HL-60 (cell line): Measurements from ENCODE around the gene SFT2D1.

Experiments
- DNase-seq, 2 experiments: peaks; one replicate each; pipeline ENCODE4 v3.0.0-alpha.2; 2010 to 2020; ENCODE audit warnings: low read depth in 1 of 2, low spot score in 1 of 2
- H3K27ac ChIP-seq: fragments of 250-450 bp; sonication (Bioruptor Pico); replicated peaks from 2 replicates; pipeline ENCODE4 v1.5.1; 2020; ENCODE audit warnings: mild to moderate bottlenecking, moderate library complexity
- H3K27me3 ChIP-seq: fragments of 250-450 bp; sonication (Bioruptor Pico); 2 replicates; pipeline ENCODE4 v1.5.1; 2021; ENCODE audit warnings: mild to moderate bottlenecking, moderate library complexity; ENCODE audit not compliant: insufficient read depth, poor library complexity, severe bottlenecking
- H3K4me3 ChIP-seq: replicated peaks from 2 replicates; pipeline ENCODE4 v1.5.1; 2011; ENCODE audit warnings: mild to moderate bottlenecking, control low read depth, low read length; ENCODE audit not compliant: insufficient read depth
- CTCF ChIP-seq: IDR thresholded peaks from one replicate; pipeline ENCODE4 v1.5.1; 2011; ENCODE audit warnings: low read length, control low read depth, inconsistent platforms; ENCODE audit not compliant: insufficient read depth
- GABPA ChIP-seq: IDR thresholded peaks from 2 replicates; pipeline ENCODE4 v1.6.1; 2012; ENCODE audit warnings: low read depth
- POLR2AphosphoS5 ChIP-seq: IDR thresholded peaks from 2 replicates; pipeline ENCODE4 v1.6.1; 2012; ENCODE audit warnings: low read depth
- REST ChIP-seq: IDR thresholded peaks from 2 replicates; pipeline ENCODE4 v1.6.1; 2012; ENCODE audit warnings: low read depth; ENCODE audit not compliant: insufficient replicate concordance
- SPI1 ChIP-seq: IDR thresholded peaks from 2 replicates; pipeline ENCODE4 v1.6.1; 2012; ENCODE audit warnings: low read depth, mild to moderate bottlenecking, borderline replicate concordance

The SFT2D1 gene

GRCh38 chr6:166293731-166294584 is 48.4 kb downstream of the SFT2D1 start:
- DNase-seq, result no peak
- no peaks in the 10 kb centered on the region for H3K27me3 ChIP-seq
- no peak overlapping the region for H3K27ac ChIP-seq
- TF ChIP-seq SPI1, result no peak
- TF ChIP-seq REST, result no peak
- TF ChIP-seq GABPA, result no peak
- no peak for TF ChIP-seq POLR2AphosphoS5
- no peak for TF ChIP-seq CTCF
- no peak overlapping the region for H3K4me3 ChIP-seq

- no peak for TF ChIP-seq REST
- no peak for TF ChIP-seq CTCF
- no peak for TF ChIP-seq GABPA
- no peak for TF ChIP-seq POLR2AphosphoS5
- no peak for TF ChIP-seq SPI1
- Histone ChIP-seq H3K27ac (no peak overlapping the region), H3K4me3 (no peak overlapping the region), H3K27me3 (no peaks in the 10 kb centered on the region)
- DNase-seq, result no peak
These were observed 52.9 kb downstream of the SFT2D1 start for GRCh38 chr6:166289207-166290060.

GRCh38 chr6:166286839-166287271 is 55.5 kb downstream of the SFT2D1 start:
- DNase-seq, result peak in 1 of 2 experiments; percentile 61
- no peaks in the 10 kb centered on the region for H3K27me3 ChIP-seq
- H3K4me3 ChIP-seq, result no peak overlapping the region
- no peak overlapping the region for H3K27ac ChIP-seq
- TF ChIP-seq CTCF (no peak), SPI1 (no peak), GABPA (no peak), POLR2AphosphoS5 (no peak), REST (no peak)
